ENCODE results near the gene KDM5B.

Gene KDM5B

GRCh38 chr1:202685641-202686040 is 122.6 kb downstream of the KDM5B start:
- no peak for DNase-seq (ENCODE audit: low read depth, low spot score)

- DNase-seq (ENCODE audit: low read depth, low spot score) = no peak
Observed at GRCh38 chr1:202684716-202685115, 123.5 kb downstream of the KDM5B start.

GRCh38 chr1:202683029-202683428 is 125.2 kb downstream of the KDM5B start:
- no peak for DNase-seq (ENCODE audit: low read depth, low spot score)

- DNase-seq (ENCODE audit: low read depth, low spot score) = no peak
Observed at GRCh38 chr1:202682477-202682876, 125.7 kb downstream of the KDM5B start.

- no peak for DNase-seq (ENCODE audit: low read depth, low spot score)
Observed at GRCh38 chr1:202681736-202682420, 126.3 kb downstream of the KDM5B start.

GRCh38 chr1:202680586-202681352 is 127.5 kb downstream of the KDM5B start:
- no peak for DNase-seq (ENCODE audit: low read depth, low spot score)

GRCh38 chr1:202679406-202680177 is 128.6 kb downstream of the KDM5B start:
- DNase-seq (ENCODE audit: low read depth, low spot score) = no peak

- DNase-seq (ENCODE audit: low read depth, low spot score) = no peak
Observed at GRCh38 chr1:202677433-202677832, 130.8 kb downstream of the KDM5B start.
